Astrocyte (in vitro differentiated cells and primary cell): ENCODE measurements around the gene ST6GALNAC5. TPM values are rescaled to one million over a fixed set of nuclear protein-coding genes. Genes with fewer than 3 reads are reported as not detected.
A peak's percentile ranks its signal among the peaks of the same experiment; 100 is the strongest.

Experiments
- DNase-seq: peaks from one replicate; pipeline ENCODE4 v3.0.0-alpha.2; 2010; ENCODE audit warnings: low read depth
- FAIRE-seq: peaks from 2 replicates; lab custom pipeline; 2011; peaks lifted over from hg19 to GRCh38; lab: Jason Lieb, UNC
- H2AFZ ChIP-seq: 2 replicates; pipeline ENCODE4 v1.6.0; 2012; ENCODE audit warnings: low read depth, low read length, inconsistent platforms
- H3K27ac ChIP-seq: 2 replicates; pipeline ENCODE4 v1.5.1; 2011; ENCODE audit warnings: low read depth, low read length, inconsistent platforms
- H3K27me3 ChIP-seq: 2 replicates; pipeline ENCODE4 v1.6.0; 2011; ENCODE audit warnings: low read length, inconsistent platforms; ENCODE audit not compliant: insufficient read depth
- H3K36me3 ChIP-seq: 2 replicates; pipeline ENCODE4 v1.5.1; 2011; ENCODE audit warnings: low read length, inconsistent platforms; ENCODE audit not compliant: insufficient read depth
- H3K4me1 ChIP-seq: 2 replicates; pipeline ENCODE4 v1.5.1; 2011; ENCODE audit warnings: low read length, inconsistent platforms; ENCODE audit not compliant: insufficient read depth
- H3K4me2 ChIP-seq: 2 replicates; pipeline ENCODE4 v1.6.0; 2012; ENCODE audit warnings: low read length, inconsistent platforms
- H3K4me3 ChIP-seq: 2 replicates; pipeline ENCODE4 v1.5.1; 2011; ENCODE audit warnings: low read depth, mild to moderate bottlenecking, low read length, inconsistent platforms; ENCODE audit not compliant: insufficient read depth
- H3K79me2 ChIP-seq: 2 replicates; pipeline ENCODE4 v1.6.0; 2012; ENCODE audit warnings: mild to moderate bottlenecking, low read length, inconsistent platforms; ENCODE audit not compliant: insufficient read depth
- H3K9ac ChIP-seq: 2 replicates; pipeline ENCODE4 v1.6.0; 2012; ENCODE audit warnings: mild to moderate bottlenecking, low read length, inconsistent platforms
- H3K9me3 ChIP-seq: 2 replicates; pipeline ENCODE4 v1.5.1; 2012; ENCODE audit warnings: low read depth, mild to moderate bottlenecking, low read length, inconsistent platforms; ENCODE audit not compliant: insufficient read depth
- H4K20me1 ChIP-seq: 2 replicates; pipeline ENCODE4 v1.6.0; 2012; ENCODE audit warnings: low read length, inconsistent platforms; ENCODE audit not compliant: insufficient read depth
- H3K27ac Mint-ChIP-seq: one replicate; pipeline ENCODE4 v1.8.0; 2021; ENCODE audit warnings: mild to moderate bottlenecking, mixed read lengths; ENCODE audit not compliant: unreplicated experiment
- H3K27me3 Mint-ChIP-seq: one replicate; pipeline ENCODE4 v1.8.0; 2021; ENCODE audit warnings: low read depth, mixed read lengths; ENCODE audit not compliant: unreplicated experiment
- H3K36me3 Mint-ChIP-seq: one replicate; pipeline ENCODE4 v1.8.0; 2021; ENCODE audit warnings: low read depth, mixed read lengths; ENCODE audit not compliant: unreplicated experiment
- H3K4me1 Mint-ChIP-seq: one replicate; pipeline ENCODE4 v1.8.0; 2021; ENCODE audit warnings: low read depth, mixed read lengths; ENCODE audit not compliant: unreplicated experiment
- H3K4me3 Mint-ChIP-seq: one replicate; pipeline ENCODE4 v1.8.0; 2021; ENCODE audit warnings: mild to moderate bottlenecking, moderate library complexity, mixed read lengths; ENCODE audit not compliant: unreplicated experiment
- H3K9me3 Mint-ChIP-seq: one replicate; pipeline ENCODE4 v1.8.0; 2021; ENCODE audit warnings: mild to moderate bottlenecking, mixed read lengths; ENCODE audit not compliant: unreplicated experiment
- CTCF ChIP-seq: IDR thresholded peaks from 2 replicates; pipeline ENCODE4 v1.5.1; 2011; ENCODE audit warnings: low read depth, mild to moderate bottlenecking, inconsistent platforms, low read length, moderate library complexity; ENCODE audit not compliant: insufficient read depth
- EZH2 ChIP-seq: IDR thresholded peaks from 2 replicates; pipeline ENCODE4 v1.6.1; 2012; ENCODE audit warnings: mild to moderate bottlenecking, low read length, inconsistent platforms; ENCODE audit not compliant: insufficient read depth
- total RNA-seq: library from RNA; stranded (reverse); gene quantifications from 2 replicates; pipeline ENCODE4 v1.2.1, GENCODE V29; 2021

The ST6GALNAC5 gene
- total RNA-seq, 1 donor from 2014 or later: 1.3 TPM

GRCh38 chr1:76948846-76949245, 81.6 kb downstream of the ST6GALNAC5 start:
- Histone ChIP-seq H3K4me1 (peaks cover 4% of the 10 kb centered on the region), H4K20me1 (no peaks in the 10 kb centered on the region), H3K4me2 (no peak overlapping the region), H3K9me3 (no peaks in the 10 kb centered on the region), H3K79me2 (no peaks in the 10 kb centered on the region), H3K4me3 (no peak overlapping the region), H3K36me3 (no peaks in the 10 kb centered on the region), H3K27me3 (no peaks in the 10 kb centered on the region), H3K9ac (no peak overlapping the region), H3K27ac (no peak overlapping the region), H2AFZ (no peak overlapping the region)
- no peak overlapping the region for H3K4me3 Mint-ChIP-seq
- H3K4me1 Mint-ChIP-seq: peaks cover 16% of the 10 kb centered on the region
- H3K27ac Mint-ChIP-seq: no peak overlapping the region
- H3K9me3 Mint-ChIP-seq: peaks cover 4% of the 10 kb centered on the region
- no peaks in the 10 kb centered on the region for H3K36me3 Mint-ChIP-seq
- TF ChIP-seq CTCF: no peak
- no peak for TF ChIP-seq EZH2
- DNase-seq (no peak), FAIRE-seq (no peak)
- no peaks in the 10 kb centered on the region for H3K27me3 Mint-ChIP-seq

- no peak for FAIRE-seq
- no peak overlapping the region for H3K27ac ChIP-seq
- DNase-seq: peak; percentile 47
- H3K4me3 ChIP-seq: no peak overlapping the region
- Mint-ChIP-seq H3K27ac (no peak overlapping the region), H3K4me1 (peaks cover 16% of the 10 kb centered on the region), H3K36me3 (no peaks in the 10 kb centered on the region), H3K27me3 (no peaks in the 10 kb centered on the region), H3K4me3 (no peak overlapping the region), H3K9me3 (peaks cover 4% of the 10 kb centered on the region)
- no peaks in the 10 kb centered on the region for H3K36me3 ChIP-seq
- H3K4me1 ChIP-seq: peaks cover 4% of the 10 kb centered on the region
- H4K20me1 ChIP-seq: no peaks in the 10 kb centered on the region
- TF ChIP-seq CTCF (no peak), EZH2 (no peak)
- no peak overlapping the region for H2AFZ ChIP-seq
- no peaks in the 10 kb centered on the region for H3K79me2 ChIP-seq
- no peaks in the 10 kb centered on the region for H3K27me3 ChIP-seq
- H3K9ac ChIP-seq: no peak overlapping the region
- H3K9me3 ChIP-seq: no peaks in the 10 kb centered on the region
- peak overlapping the region; percentile 16 for H3K4me2 ChIP-seq
Measured at GRCh38 chr1:76949503-76949902, 82.2 kb downstream of the ST6GALNAC5 start.

GRCh38 chr1:76950306-76950705, 83.0 kb downstream of the ST6GALNAC5 start:
- H3K4me3 ChIP-seq: no peak overlapping the region
- peak; percentile 25 for DNase-seq
- no peaks in the 10 kb centered on the region for H3K79me2 ChIP-seq
- Mint-ChIP-seq H3K27me3 (no peaks in the 10 kb centered on the region), H3K9me3 (peaks cover 4% of the 10 kb centered on the region), H3K4me3 (no peak overlapping the region), H3K27ac (no peak overlapping the region), H3K4me1 (peaks cover 10% of the 10 kb centered on the region), H3K36me3 (no peaks in the 10 kb centered on the region)
- H3K27me3 ChIP-seq: no peaks in the 10 kb centered on the region
- no peak for FAIRE-seq
- H2AFZ ChIP-seq: no peak overlapping the region
- no peak overlapping the region for H3K27ac ChIP-seq
- H3K36me3 ChIP-seq: no peaks in the 10 kb centered on the region
- no peak overlapping the region for H3K4me2 ChIP-seq
- H3K9ac ChIP-seq: no peak overlapping the region
- TF ChIP-seq CTCF (no peak), EZH2 (no peak)
- H3K9me3 ChIP-seq: no peaks in the 10 kb centered on the region
- H3K4me1 ChIP-seq: peaks cover 4% of the 10 kb centered on the region
- no peaks in the 10 kb centered on the region for H4K20me1 ChIP-seq
